Measurements from ENCODE around the gene AGBL1.

Gene AGBL1

GRCh38 chr15:86645925-86646500 lies 566.3 kb downstream of the AGBL1 start:
- DNase-seq (ENCODE audit: low read depth in 2 of 2), result no peak

GRCh38 chr15:86647810-86648440 lies 568.3 kb downstream of the AGBL1 start:
- no peak for DNase-seq (ENCODE audit: low read depth in 2 of 2)

GRCh38 chr15:86649277-86649676 lies 569.6 kb downstream of the AGBL1 start:
- no peak for DNase-seq (ENCODE audit: low read depth in 2 of 2)

GRCh38 chr15:86650094-86650493 lies 570.4 kb downstream of the AGBL1 start:
- DNase-seq (ENCODE audit: low read depth in 2 of 2), result no peak

GRCh38 chr15:86653344-86654197 lies 573.9 kb downstream of the AGBL1 start:
- DNase-seq (ENCODE audit: low read depth in 2 of 2), result no peak

- no peak for DNase-seq (ENCODE audit: low read depth in 2 of 2)
Observed at GRCh38 chr15:86654501-86654900, 574.8 kb downstream of the AGBL1 start.

- no peak for DNase-seq (ENCODE audit: low read depth in 2 of 2)
Observed at GRCh38 chr15:86657305-86657704, 577.6 kb downstream of the AGBL1 start.

- DNase-seq (ENCODE audit: low read depth in 2 of 2), result no peak
Observed at GRCh38 chr15:86659724-86660411, 580.2 kb downstream of the AGBL1 start.

- no peak for DNase-seq (ENCODE audit: low read depth in 2 of 2)
Observed at GRCh38 chr15:86661580-86661979, 581.9 kb downstream of the AGBL1 start.

GRCh38 chr15:86663304-86663703 lies 583.6 kb downstream of the AGBL1 start:
- DNase-seq (ENCODE audit: low read depth in 2 of 2), result no peak

GRCh38 chr15:86663979-86664378 lies 584.3 kb downstream of the AGBL1 start:
- no peak for DNase-seq (ENCODE audit: low read depth in 2 of 2)

- no peak for DNase-seq (ENCODE audit: low read depth in 2 of 2)
Observed at GRCh38 chr15:86664581-86664980, 584.9 kb downstream of the AGBL1 start.

GRCh38 chr15:86676002-86676401 lies 596.3 kb downstream of the AGBL1 start:
- no peak for DNase-seq (ENCODE audit: low read depth in 2 of 2)

- DNase-seq (ENCODE audit: low read depth in 2 of 2), result no peak
Observed at GRCh38 chr15:86677278-86677677, 597.6 kb downstream of the AGBL1 start.

GRCh38 chr15:86685263-86685662 lies 605.6 kb downstream of the AGBL1 start:
- DNase-seq (ENCODE audit: low read depth in 2 of 2), result no peak

- no peak for DNase-seq (ENCODE audit: low read depth in 2 of 2)
Observed at GRCh38 chr15:86689006-86689405, 609.3 kb downstream of the AGBL1 start.

- DNase-seq (ENCODE audit: low read depth in 2 of 2), result no peak
Observed at GRCh38 chr15:86690566-86690965, 610.9 kb downstream of the AGBL1 start.

- DNase-seq (ENCODE audit: low read depth in 2 of 2), result no peak
Observed at GRCh38 chr15:86691091-86691663, 611.5 kb downstream of the AGBL1 start.

GRCh38 chr15:86700864-86701610 lies 621.4 kb downstream of the AGBL1 start:
- no peak for DNase-seq (ENCODE audit: low read depth in 2 of 2)

- DNase-seq (ENCODE audit: low read depth in 2 of 2), result no peak
Observed at GRCh38 chr15:86701611-86701963, 621.9 kb downstream of the AGBL1 start.

- no peak for DNase-seq (ENCODE audit: low read depth in 2 of 2)
Observed at GRCh38 chr15:86706813-86707212, 627.1 kb downstream of the AGBL1 start.

Data from fibroblast of skin of left biceps (primary cell).